ENCODE measurements around the gene ADGRG1.

ADGRG1 gene

DNA sequence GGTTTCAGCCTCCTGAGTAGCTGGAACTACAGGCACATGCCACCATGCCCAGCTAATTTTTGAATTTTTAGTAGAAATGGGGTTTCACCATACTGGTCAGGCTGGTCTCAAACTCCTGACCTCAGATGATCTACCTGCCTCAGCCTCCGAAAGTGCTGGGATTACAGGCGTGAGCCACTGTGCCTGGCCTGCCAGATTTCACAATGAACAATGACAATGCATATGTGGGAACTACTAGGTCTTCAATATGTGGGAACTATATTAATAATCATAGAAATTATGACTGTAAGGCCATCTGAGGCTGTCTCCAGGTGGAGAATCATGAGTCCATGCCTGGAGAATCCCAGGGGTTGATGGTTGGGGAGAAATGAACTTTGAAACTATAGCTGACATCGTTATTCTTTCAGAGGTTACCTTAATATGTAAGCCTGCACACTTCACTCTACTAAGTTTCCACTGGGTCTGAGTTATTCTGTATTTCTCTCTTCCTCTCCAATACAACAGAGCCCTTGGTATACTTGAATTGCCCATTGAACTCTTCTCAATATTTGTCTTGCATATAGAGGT is 59.0 kb downstream of the ADGRG1 start:
- DNase-seq = no peak

DNA sequence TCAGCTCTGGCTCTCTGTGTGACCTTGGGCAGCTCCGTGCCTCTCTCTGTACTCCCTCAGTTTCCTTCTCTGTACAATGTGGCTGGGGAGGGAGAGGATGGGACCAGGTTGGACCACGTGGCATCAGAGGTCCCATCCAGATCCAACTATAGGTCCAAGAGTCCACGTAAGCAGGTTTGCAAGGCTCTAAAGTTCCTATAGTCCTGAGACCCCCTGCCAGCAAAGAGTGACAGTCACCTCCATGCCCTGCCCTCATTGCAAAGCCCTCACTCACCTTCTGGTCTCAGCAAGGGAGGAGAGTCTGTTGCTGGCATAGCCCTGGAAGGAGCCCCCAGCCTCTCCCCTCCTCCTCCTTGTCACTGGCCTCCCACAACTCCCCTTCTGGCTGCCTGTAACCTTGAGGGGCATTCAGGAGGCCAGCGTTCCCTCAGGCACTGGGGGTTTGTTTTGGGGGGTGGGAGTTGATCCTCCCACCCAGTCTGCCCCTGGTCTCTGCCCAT is 60.1 kb downstream of the ADGRG1 start:
- no peak for DNase-seq

DNA sequence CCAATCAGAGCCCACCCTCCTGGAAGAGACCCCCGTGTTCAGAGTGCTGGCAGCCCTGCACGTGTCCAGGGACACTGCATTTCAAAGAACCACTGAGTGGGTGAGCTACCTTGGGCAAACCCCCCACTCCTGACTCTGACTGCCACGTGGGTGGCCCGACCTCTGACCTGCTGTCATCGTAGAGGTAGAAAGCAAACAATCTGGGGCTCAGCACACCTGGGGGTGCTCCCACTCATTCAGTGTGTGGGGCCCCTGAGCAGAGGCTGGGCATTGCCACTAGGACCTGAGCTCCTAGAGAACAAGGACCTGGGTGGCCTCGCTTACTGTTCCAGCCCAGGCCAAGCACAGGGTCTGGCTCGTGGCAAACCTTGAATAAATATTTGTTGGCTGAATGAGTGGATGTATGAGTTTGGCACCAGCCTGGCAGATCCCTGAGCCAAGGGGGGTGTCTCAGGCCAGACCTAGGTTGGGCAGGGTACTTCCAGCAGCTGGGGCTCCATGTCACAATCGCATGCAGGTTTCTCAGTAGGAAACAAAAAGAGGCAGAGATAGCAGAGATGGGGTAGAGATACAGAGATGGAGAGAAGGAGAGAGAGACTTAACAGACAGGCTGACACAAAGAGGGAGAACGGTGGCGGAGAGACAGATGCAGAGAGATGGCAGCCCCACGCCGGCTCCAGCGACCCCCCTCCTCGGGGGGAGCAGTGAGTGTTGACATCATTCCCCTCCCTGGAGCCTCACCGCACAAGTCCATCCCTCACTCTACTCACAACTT is 60.7 kb downstream of the ADGRG1 start:
- DNase-seq = no peak

DNA sequence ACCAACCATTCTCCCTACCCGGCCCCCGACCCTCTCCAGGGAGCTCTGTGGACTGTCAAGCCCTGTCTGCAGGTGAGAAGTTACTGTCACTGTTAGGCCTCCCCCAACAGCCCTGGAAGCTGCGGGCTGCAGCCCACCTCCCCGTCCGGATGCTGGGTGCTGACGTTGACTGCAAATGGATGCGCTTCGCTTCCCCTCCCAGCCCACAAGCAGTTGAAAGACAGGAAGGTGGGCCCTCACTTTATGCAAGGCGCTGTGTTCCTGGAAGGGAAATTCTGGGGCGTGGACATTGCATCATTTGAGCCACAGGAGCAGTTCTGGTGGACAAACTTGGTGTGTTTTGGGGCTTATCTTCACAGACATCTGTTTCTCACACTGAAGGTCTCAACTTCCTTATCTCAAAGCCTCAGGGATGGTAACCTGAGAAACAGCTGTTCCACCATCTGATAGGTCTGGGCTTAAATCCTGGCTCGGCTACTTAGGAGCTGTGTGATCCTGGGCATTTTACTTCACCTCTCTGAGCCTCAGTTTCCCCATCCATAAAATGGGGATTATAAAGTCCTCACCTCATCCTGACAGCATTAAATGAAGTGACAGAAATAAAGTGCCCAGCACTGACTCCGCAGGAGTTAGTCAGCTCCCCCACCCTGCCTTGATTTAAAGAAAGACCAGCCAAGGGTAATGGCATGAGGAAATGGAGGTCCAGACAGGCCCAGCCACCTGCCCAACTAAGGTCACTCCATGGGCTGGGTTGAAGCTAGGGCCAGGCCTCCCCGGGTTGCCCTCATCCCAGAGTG is 61.5 kb downstream of the ADGRG1 start:
- peak; percentile 48 for DNase-seq

DNA sequence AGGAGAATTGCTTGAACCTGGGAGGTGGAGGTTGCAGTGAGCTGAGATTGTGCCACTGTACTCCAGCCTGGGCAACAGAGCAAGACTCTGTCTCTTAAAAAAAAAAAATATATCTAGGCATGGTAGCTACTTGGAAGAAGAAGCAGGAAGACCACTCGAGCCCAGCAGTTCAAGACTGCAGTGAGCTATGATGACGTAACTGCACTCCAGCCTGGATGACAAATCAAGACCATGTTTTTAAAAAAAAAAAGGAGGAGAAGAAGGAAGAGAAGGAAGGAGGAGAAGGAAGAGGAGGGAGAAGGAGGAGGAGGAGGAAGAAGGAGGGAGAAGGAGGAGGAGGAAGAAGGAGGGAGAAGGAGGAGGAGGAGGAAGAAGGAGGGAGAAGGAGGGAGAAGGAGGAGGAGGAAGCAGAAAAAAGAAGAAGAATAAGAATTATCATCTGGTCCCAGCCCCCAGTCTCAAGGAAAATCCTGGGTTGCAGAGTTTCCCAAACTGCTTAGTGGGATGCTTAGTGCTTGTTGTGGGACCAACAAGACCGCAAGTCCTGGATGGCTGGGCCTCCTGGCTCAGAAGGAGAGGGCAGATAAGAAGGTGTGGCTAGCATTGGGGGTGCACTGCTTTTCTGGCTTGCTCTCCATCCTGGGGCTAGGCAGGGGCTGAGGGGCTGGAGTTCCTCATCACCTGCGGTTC is 62.5 kb downstream of the ADGRG1 start:
- DNase-seq = no peak

DNA sequence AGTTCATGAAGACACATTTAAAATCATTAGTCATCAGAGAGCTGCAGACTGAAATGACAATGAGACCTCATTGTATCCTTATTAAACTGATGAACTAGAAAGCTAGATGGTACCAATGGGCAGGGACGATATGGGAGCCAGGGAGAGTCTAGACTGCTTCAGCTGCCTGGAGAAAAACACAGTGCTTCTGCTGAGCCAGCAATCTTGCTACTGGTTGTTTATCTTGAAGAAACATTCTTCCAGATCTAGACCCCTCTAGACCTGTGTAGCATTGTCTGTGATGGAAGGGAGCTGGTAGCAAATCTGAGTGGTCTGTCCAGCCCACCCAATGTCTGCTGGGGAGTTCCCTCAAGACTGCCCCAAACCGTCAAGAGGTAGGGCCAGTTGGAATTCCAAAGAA is 64.2 kb downstream of the ADGRG1 start:
- no peak for DNase-seq

DNA sequence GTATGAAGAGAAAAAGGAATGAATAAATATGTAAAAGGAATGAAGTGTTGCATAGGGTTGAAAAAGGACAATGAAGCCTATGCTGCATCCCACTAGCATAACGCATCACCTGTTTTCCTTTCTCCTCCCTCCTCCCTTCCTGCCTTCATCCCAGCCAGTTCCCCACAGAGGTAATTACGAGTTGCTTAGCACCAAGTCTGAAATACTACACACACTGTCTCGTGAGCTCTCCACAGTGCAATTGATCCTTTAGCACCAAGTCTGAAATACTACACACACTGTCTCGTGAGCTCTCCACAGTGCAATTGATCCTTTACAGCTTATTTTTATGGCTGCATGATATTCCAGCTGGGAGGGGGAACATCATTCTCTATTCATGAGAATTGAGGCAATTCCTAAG is 65.1 kb downstream of the ADGRG1 start:
- DNase-seq = no peak

DNA sequence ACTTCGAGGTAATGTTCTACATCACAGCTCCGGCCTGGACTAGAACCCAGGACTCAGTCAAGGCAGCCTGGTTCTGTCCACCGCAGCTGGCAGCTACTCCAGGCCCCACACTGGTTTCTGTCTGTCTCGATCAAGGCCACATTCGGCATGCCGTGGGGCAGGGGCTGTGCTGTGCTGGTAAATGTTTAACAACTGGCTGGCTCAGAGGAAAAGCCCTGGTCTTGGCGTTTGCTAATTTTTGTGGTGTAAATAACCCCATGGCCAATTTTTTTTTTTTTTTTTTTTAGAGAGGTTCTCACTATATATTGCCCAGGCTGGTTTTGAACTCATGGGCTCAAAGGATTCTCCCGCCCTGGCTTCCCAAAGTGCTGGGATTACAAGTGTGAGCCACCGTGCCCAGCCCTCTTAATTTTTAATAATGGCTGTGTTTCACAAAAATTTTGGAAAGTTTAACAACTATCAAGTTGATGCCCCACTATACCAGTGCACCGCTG is 65.8 kb downstream of the ADGRG1 start:
- DNase-seq = no peak

DNA sequence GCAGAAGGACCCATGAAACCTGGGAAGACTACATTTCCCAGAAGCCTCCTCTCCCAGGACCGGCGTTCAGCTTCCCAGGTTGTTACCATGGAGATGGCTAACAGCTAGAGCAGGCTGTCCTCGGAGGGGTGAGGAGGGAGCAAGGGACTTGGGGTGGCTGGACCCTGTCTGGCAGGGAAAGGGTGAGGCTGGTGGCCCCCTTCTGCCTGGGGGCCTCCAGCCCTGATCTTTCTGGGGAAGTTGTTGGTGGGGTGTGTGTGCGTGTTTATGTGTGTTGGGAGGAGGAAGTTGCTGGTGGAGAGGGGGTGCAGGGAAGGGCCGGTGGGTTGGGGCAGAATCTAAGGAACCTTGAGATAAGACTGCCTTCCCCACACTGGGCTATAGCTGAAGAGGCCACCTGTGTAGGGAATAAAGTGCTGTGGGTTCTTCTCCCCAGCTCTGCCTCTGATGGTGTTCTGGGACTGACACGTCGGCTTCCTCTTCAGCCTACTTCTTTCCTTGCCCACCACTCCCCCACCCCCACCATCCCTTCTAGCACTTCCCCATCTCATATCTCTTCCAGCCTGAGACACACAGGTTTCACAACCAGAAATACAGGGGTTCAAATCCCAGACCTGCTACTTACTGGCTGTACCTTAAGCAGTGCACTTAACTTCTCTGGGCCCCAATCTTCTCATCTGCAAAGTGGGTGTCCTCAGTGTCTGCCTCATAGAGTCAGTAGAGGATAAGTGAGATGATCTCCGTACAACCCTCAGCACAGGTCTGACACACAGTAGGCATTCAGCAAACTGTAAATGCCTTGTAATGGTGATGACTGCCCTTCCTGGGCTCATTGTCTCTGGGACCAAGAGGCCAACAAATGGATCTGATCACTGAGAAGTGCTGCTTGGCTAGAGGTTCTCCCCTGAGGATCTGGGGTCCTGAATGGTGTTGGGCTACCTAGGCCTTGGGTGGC is 66.6 kb downstream of the ADGRG1 start, which contains the start of gene DRC7:
TSS of gene DRC7 (plus strand) at position 82 of the 955 bp plus-strand sequence. CDS start 3,144 bp downstream, outside the sequence.
- peak; percentile 76 for DNase-seq

DNA sequence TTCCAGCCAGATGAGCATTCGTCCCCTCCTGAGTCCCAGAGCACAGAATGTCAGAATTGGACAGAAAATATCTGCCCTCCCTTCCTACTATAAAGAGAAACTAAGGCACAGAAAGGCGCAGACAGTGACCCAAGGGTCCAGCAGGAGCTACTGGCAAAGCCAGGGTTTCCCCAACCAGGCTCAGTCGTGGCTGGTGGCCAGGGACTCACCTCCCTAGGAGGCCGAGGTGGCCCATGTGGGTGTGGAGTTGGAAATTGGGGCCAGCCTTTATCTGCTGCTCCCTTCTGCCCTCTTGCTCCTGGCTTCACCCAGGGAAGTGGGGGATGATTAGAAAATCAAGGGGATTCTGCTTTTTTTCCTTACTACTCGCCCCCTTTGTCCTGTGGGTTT is 67.2 kb downstream of the ADGRG1 start:
- no peak for DNase-seq

DNA sequence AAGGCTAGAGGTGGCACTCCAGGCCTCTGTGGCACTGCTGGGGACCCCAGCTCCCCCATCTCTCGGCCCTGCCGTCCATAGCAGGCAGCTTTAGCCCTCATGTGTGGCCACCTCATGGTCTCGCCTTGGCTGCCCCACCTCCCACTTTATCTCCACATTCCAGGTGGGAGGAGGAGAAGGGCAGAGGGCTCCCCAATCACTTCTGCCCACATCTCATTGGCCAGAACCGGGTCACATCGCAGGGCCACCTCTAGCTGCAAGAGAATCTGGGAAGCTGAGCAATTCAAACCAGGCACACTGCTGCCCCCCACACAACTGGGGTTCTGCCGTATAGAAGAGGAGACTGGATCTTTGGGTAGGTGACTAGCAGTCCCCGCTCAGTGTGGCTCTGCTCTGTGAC is 67.8 kb downstream of the ADGRG1 start:
- no peak for DNase-seq

DNA sequence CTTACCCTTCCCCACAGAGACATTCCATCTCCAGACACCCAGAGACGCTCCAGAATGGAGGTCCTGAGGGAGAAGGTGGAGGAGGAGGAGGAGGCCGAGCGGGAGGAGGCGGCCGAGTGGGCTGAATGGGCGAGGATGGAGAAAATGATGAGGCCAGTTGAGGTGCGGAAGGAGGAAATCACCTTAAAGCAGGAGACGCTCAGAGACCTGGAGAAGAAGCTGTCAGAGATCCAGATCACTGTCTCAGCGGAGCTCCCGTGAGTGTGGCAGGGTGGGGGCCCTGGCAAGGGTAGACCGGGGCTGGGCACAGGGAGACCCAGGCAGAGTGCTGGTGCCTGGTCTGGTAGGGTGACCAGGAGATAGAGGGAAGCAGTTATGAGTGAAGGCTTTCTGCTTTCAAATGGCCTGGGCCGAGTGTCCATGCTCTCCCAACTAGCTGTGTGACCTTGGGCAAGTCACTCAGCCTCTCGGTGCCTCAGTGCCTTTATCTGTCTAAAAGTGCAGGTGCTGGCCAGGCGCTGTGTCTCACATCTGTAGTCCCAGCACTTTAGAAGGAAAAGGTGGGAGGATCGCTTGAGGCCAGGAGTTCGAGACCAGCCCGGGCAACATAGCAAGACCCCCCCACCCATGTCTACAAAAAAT is 69.6 kb downstream of the ADGRG1 start:
- DNase-seq = no peak

DNA sequence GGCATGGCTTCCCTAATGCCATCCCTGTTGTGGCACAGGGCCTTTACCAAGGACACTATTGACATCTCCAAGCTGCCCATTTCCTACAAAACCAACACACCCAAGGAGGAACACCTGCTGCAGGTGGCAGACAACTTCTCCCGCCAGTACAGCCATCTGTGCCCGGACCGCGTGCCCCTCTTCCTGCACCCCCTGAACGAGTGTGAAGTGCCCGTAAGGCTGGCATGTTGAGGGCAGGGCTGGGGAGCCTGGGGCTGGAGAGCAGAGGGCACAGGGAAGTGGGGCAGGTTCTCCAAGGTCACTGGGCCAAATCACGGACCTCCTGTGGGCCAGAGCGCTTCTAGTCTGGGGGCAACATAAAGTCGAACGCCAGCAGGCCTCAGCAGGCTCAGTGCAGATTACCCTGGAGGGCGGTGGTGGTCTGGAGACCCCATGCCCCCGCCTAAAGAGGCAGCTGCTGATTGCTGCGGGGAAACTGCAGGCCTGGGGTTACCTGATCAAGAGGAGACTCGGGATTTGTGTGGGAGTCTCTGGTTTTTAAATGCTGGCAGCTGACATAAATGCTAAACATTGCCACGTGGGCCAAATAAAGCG is 70.5 kb downstream of the ADGRG1 start:
- no peak for DNase-seq

DNA sequence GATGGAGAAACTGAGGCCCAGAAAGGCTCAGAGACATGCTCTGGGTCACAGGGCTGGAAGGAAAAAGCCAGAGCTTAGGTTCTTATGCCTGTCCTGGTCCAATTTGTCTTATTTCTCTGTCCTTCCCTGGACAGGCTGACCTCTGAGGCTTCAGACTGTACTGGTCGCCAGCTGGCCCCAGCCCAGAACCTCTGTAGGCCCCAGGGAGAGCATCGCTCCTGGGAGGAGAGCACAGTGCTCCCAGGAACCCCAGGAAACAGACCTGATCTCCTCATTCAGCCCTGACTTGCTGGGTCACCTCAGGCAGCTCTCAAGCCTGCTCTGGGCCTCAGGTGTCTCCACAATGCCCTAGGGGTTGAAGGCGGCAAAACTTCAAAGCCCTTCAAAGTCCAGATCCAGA is 71.1 kb downstream of the ADGRG1 start:
- no peak for DNase-seq

DNA sequence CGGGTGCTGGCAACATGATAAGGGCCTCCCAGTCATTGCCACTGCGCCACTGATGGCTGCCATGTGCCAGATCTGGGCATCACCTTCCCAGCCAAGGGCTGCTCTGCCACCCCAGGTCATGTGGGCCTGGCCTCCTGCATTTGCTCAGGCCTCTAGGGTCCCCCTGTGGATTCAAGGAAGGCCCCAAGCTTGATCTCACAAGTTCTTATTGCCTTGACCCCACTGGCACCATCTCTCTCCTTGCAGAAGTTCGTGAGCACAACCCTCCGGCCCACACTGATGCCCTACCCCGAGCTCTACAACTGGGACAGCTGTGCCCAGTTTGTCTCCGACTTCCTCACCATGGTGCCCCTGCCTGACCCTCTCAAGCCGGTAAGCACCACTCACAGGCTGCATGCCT is 71.5 kb downstream of the ADGRG1 start:
- no peak for DNase-seq

DNA sequence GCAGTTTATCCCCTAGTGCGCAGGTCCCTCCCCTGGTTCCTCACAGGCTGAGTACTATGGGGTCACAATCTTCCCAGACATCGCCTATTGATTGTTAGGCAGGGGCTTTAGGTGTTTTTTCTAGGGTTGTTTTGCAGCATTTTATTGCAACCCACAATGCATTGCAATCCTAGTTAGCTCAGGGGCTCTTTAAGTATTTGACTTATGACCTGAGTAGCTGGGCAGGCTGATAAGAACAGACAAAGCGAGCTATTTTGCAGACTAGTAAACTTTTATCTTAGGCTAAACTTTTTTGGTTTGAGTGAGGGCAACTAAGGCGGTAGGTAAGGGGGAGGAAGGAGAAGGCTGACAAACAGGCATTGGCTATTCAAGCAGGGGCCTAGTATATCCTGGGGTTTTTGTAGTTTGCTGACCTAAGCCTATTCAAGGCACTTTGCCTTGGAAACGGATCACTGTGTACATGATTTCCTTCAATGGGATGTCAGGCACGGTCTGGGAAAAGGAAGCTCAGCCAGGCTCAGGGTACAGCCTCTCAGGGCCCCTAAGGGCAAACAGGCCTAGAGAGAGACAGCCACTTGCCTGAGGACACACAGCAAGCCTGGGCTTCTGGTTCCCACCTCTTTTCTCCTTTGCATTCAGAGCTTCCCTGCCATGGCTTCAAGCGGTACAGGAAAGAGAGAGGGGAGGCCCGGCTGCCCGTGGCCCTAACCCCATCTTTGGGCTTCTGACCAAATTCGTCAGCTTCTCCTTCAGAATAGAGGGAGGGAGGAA is 72.5 kb downstream of the ADGRG1 start:
- DNase-seq = no peak

DNA sequence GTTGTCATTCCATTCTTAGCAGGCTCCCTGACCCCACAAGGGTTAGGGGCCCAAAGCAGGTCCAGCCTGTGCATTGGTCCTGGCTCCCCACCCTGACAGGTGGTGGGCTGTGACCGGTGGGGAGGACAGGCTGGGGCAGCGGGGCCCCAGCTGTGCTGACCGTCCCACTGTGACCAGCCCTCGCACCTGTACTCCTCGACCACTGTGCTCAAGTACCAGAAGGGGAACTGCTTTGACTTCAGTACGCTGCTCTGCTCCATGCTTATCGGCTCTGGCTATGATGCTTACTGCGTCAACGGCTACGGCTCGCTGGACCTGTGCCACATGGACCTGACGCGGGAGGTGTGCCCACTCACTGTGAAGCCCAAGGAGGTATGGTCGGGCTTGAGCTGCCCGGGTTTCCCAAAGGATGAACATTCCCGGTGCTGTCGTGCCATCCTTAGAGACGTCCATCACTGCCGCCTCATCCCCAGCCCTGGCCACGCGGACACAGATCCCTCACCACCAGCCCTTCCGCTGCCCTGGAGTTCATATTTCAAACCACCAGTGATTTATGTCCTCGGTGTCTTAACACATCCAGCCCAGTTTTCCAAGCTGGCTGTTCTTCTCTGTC is 73.4 kb downstream of the ADGRG1 start:
- DNase-seq = no peak

DNA sequence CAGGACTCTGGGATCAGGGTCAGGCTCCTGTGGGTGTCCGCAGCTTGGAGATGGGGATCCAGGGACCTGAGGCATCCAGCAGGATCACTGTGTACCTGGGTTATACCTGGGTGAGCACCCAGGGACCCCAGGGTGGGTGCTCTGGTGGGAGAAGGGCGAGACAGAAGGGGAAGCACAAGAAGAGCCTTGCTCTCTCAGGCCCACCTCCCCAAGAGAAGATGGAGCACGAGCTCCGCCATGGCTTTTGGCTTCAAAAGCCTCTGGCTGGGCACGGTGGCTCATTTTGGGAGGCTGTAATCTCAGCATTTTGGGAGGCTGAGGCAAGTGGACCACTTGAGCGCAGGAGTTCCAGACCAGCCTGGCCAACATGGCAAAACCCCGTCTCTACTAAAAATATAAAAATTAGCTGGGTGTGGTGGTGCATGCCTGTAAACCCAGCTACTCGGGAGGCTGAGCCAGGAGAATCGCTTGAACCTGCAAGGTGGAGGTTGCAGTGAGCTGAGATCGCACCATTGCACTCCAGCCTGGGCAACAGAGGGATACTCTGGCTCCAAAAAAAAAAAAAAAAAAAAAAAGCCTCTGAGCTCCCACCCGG is 75.1 kb downstream of the ADGRG1 start:
- no peak for DNase-seq

All from NCI-H82 (cell line).